GM23338 (cell line): ENCODE measurements around the gene CSTPP1. TPM values are rescaled to one million over a fixed set of nuclear protein-coding genes. Genes with fewer than 3 reads are reported as not detected.

Source experiments
- ATAC-seq: fragments of 200-7000 bp; cut with Tn5 transposase; 3 replicates; pipeline ENCODE4 v1.9.1; 2020
- DNase-seq: peaks from one replicate; pipeline ENCODE4 v3.0.0-alpha.2; 2015; ENCODE audit warnings: low spot score
- H2AFZ ChIP-seq: fragments of 200-600 bp; sonication (generic); 2 replicates; pipeline ENCODE4 v1.8.0; 2016; ENCODE audit warnings: antibody characterized with exemption, mild to moderate bottlenecking, moderate library complexity
- H3F3A ChIP-seq: fragments of 200-600 bp; sonication (generic); replicated peaks from 2 replicates; pipeline ENCODE4 v1.8.0; 2017; ENCODE audit warnings: antibody characterized with exemption, mixed run types, low read depth
- H3K27ac ChIP-seq: fragments of 200-600 bp; sonication (generic); 2 replicates; pipeline ENCODE4 v1.6.1; 2016; ENCODE audit warnings: low read depth
- H3K27me3 ChIP-seq: fragments of 200-600 bp; sonication (generic); 2 replicates; pipeline ENCODE4 v1.8.0; 2016; ENCODE audit warnings: mild to moderate bottlenecking, mixed run types, moderate library complexity; ENCODE audit not compliant: insufficient read depth
- H3K36me3 ChIP-seq: fragments of 200-600 bp; sonication (generic); 2 replicates; pipeline ENCODE4 v1.8.0; 2016; ENCODE audit warnings: mild to moderate bottlenecking; ENCODE audit not compliant: insufficient read depth
- H3K4me1 ChIP-seq: fragments of 200-600 bp; sonication (generic); 2 replicates; pipeline ENCODE4 v1.8.0; 2016; ENCODE audit warnings: mild to moderate bottlenecking, moderate library complexity; ENCODE audit not compliant: insufficient read depth
- H3K4me2 ChIP-seq: fragments of 200-600 bp; sonication (generic); 2 replicates; pipeline ENCODE4 v1.7.1; 2017; ENCODE audit warnings: mixed run types
- H3K4me3 ChIP-seq: fragments of 200-600 bp; sonication (generic); 2 replicates; pipeline ENCODE4 v1.6.1; 2016; ENCODE audit warnings: mixed run types
- H3K79me2 ChIP-seq: fragments of 200-600 bp; sonication (generic); replicated peaks from 2 replicates; pipeline ENCODE4 v1.8.0; 2017; ENCODE audit warnings: mild to moderate bottlenecking; ENCODE audit not compliant: insufficient read depth
- H3K9me2 ChIP-seq: fragments of 200-600 bp; sonication (generic); 2 replicates; pipeline ENCODE4 v1.8.0; 2017; ENCODE audit not compliant: insufficient read depth
- H4K20me1 ChIP-seq: fragments of 200-600 bp; sonication (generic); replicated peaks from 2 replicates; pipeline ENCODE4 v1.8.0; 2017; ENCODE audit warnings: mild to moderate bottlenecking; ENCODE audit not compliant: insufficient read depth
- H3K27ac Mint-ChIP-seq: 2 replicates; pipeline ENCODE4 v1.8.0; 2020; ENCODE audit warnings: inconsistent platforms, mild to moderate bottlenecking, moderate library complexity, mixed read lengths
- H3K27me3 Mint-ChIP-seq: 3 replicates; pipeline ENCODE4 v1.8.0; 2022; ENCODE audit warnings: low read depth, mild to moderate bottlenecking, moderate library complexity, mixed read lengths, inconsistent platforms; ENCODE audit not compliant: insufficient read depth, poor library complexity
- H3K36me3 Mint-ChIP-seq: 3 replicates; pipeline ENCODE4 v1.8.0; 2021; ENCODE audit warnings: low read depth, mild to moderate bottlenecking, inconsistent platforms, moderate library complexity, mixed read lengths
- H3K4me1 Mint-ChIP-seq: 3 replicates; pipeline ENCODE4 v1.8.0; 2020; ENCODE audit warnings: mild to moderate bottlenecking, inconsistent platforms, mixed read lengths
- H3K4me3 Mint-ChIP-seq: 3 replicates; pipeline ENCODE4 v1.8.0; 2021; ENCODE audit warnings: moderate library complexity, mild to moderate bottlenecking, inconsistent platforms, mixed read lengths
- H3K9me3 Mint-ChIP-seq: 3 replicates; pipeline ENCODE4 v1.8.0; 2020; ENCODE audit warnings: moderate library complexity, mild to moderate bottlenecking, inconsistent platforms, mixed read lengths
- CTCF ChIP-seq, 2 experiments: fragments of 200-600 bp in 1 of 2; sonication (generic) in 1 of 2; conservative IDR thresholded peaks; 2 replicates each; pipeline versions ENCODE4 v1.5.1 to v1.6.1; 2016 to 2017; ENCODE audit warnings: antibody characterized with exemption in 2 of 2, low read depth in 2 of 2, mild to moderate bottlenecking in 2 of 2, moderate library complexity in 1 of 2
- EZH2 ChIP-seq: fragments of 200-600 bp; sonication (generic); IDR thresholded peaks from one replicate; pipeline ENCODE4 v1.8.0; 2017; ENCODE audit warnings: antibody characterized with exemption, mild to moderate bottlenecking, low read depth; ENCODE audit not compliant: unreplicated experiment
- JUNB ChIP-seq: IDR thresholded peaks from one replicate; pipeline ENCODE4 v1.6.1; 2016; ENCODE audit warnings: antibody characterized with exemption; ENCODE audit not compliant: unreplicated experiment
- POLR2AphosphoS5 ChIP-seq: IDR thresholded peaks from 2 replicates; pipeline ENCODE4 v1.6.1; 2016; ENCODE audit warnings: antibody characterized with exemption, low read depth
- ZNF331 ChIP-seq: fragments of 250-450 bp; sonication (Bioruptor Pico); IDR thresholded peaks from 2 replicates; pipeline ENCODE4 v1.5.0; 2020; ENCODE audit warnings: low read depth, mild to moderate bottlenecking, moderate library complexity
- polyA plus RNA-seq: library from polyadenylated mRNA; unstranded; fragments of >200 nt; fragmentation: Nextera tagmentation; extraction: Ambion mirVana; gene quantifications from 2 replicates; pipeline ENCODE4 v1.2.1, GENCODE V29; 2016
- total RNA-seq: library from RNA; depleted of rRNA; stranded (reverse); fragments of >200 nt; shearing (Covaris generic); gene quantifications from 2 replicates; pipeline ENCODE4 v1.2.3, GENCODE V29; 2014
- TF ChIP-seq, protein P1 (sequence below): fragments of 250-450 bp; sonication (Bioruptor Pico); IDR thresholded peaks from 2 replicates; pipeline ENCODE4 v1.5.0; 2020; ENCODE audit warnings: mild to moderate bottlenecking, moderate library complexity

The CSTPP1 gene
- total and polyA plus RNA-seq, 2 experiments from 2014 or later: 23.5 to 42.6 TPM

DNA sequence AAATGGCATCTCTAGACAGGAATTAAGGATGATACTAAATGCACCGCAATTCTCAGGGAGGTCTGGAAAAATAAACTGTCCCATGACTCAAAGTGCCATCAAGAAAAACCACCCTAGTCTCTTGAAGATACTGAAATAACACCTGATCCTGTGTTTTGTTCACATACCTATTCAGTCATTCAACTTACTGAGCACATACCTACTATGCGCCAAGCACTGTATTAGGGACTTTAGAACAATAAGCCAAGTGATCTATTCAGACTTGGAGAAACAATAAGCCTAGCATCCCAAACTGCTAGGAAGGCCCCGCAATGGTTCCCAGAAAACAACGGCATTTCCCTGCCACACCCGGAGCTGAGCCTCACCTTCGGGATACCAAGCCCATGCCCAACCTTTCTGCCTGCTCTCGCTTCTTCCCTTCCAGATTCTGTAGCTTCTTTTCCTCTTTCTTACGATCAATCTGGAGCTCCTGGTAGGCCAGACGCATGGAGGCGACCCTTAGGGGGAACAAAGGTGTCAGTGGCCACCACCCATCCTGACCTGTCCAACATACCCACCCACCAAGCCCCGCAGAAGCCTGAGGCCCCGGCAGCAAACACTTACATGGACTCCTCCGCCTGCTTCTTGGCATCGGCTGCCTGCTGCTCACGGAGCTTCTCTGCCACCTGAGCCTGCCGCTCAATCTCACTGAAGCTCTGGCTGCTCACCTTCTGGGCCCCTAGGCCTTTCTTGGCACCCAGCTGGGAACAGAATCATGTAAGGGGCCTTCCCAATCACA lies 234.7 kb downstream of the CSTPP1 start (continued):
- TF ChIP-seq, protein P1, sequence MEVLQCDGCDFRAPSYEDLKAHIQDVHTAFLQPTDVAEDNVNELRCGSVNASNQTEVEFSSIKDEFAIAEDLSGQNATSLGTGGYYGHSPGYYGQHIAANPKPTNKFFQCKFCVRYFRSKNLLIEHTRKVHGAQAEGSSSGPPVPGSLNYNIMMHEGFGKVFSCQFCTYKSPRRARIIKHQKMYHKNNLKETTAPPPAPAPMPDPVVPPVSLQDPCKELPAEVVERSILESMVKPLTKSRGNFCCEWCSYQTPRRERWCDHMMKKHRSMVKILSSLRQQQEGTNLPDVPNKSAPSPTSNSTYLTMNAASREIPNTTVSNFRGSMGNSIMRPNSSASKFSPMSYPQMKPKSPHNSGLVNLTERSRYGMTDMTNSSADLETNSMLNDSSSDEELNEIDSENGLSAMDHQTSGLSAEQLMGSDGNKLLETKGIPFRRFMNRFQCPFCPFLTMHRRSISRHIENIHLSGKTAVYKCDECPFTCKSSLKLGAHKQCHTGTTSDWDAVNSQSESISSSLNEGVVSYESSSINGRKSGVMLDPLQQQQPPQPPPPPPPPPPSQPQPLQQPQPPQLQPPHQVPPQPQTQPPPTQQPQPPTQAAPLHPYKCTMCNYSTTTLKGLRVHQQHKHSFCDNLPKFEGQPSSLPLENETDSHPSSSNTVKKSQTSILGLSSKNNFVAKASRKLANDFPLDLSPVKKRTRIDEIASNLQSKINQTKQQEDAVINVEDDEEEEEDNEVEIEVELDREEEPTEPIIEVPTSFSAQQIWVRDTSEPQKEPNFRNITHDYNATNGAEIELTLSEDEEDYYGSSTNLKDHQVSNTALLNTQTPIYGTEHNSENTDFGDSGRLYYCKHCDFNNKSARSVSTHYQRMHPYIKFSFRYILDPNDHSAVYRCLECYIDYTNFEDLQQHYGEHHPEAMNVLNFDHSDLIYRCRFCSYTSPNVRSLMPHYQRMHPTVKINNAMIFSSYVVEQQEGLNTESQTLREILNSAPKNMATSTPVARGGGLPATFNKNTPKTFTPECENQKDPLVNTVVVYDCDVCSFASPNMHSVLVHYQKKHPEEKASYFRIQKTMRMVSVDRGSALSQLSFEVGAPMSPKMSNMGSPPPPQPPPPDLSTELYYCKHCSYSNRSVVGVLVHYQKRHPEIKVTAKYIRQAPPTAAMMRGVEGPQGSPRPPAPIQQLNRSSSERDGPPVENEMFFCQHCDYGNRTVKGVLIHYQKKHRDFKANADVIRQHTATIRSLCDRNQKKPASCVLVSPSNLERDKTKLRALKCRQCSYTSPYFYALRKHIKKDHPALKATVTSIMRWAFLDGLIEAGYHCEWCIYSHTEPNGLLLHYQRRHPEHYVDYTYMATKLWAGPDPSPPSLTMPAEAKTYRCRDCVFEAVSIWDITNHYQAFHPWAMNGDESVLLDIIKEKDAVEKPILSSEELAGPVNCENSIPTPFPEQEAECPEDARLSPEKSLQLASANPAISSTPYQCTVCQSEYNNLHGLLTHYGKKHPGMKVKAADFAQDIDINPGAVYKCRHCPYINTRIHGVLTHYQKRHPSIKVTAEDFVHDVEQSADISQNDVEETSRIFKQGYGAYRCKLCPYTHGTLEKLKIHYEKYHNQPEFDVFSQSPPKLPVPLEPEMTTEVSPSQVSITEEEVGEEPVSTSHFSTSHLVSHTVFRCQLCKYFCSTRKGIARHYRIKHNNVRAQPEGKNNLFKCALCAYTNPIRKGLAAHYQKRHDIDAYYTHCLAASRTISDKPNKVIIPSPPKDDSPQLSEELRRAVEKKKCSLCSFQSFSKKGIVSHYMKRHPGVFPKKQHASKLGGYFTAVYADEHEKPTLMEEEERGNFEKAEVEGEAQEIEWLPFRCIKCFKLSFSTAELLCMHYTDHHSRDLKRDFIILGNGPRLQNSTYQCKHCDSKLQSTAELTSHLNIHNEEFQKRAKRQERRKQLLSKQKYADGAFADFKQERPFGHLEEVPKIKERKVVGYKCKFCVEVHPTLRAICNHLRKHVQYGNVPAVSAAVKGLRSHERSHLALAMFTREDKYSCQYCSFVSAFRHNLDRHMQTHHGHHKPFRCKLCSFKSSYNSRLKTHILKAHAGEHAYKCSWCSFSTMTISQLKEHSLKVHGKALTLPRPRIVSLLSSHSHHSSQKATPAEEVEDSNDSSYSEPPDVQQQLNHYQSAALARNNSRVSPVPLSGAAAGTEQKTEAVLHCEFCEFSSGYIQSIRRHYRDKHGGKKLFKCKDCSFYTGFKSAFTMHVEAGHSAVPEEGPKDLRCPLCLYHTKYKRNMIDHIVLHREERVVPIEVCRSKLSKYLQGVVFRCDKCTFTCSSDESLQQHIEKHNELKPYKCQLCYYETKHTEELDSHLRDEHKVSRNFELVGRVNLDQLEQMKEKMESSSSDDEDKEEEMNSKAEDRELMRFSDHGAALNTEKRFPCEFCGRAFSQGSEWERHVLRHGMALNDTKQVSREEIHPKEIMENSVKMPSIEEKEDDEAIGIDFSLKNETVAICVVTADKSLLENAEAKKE (CRISPR knock-in tag): no peak
- TF ChIP-seq ZNF331 (CRISPR knock-in tag): no peak

- no peak overlapping the region for H3K27ac Mint-ChIP-seq
- no peak for DNase-seq
- Histone ChIP-seq H3K36me3 (peaks cover 37% of the 10 kb centered on the region), H4K20me1 (peaks cover 26% of the 10 kb centered on the region), H2AFZ (no peak overlapping the region), H3K4me1 (peaks cover 5% of the 10 kb centered on the region; the same call in 1 of the 2 replicates), H3K4me3 (no peak overlapping the region), H3F3A (0 out of 2 replicates have a peak, but pooled peaks cover 6% of the 10 kb centered on the region), H3K27me3 (no peaks in the 10 kb centered on the region), H3K4me2 (no peak overlapping the region), H3K27ac (no peak overlapping the region), H3K79me2 (peaks cover 60% of the 10 kb centered on the region), H3K9me2 (no peaks in the 10 kb centered on the region)
- H3K27me3 Mint-ChIP-seq: peaks cover 14% of the 10 kb centered on the region
- TF ChIP-seq ZNF331 (CRISPR knock-in tag) (no peak), CTCF (conservative IDR thresholded peaks at IDR 0.05; ENCODE audit: low read depth in 2 of 2) (no peak), POLR2AphosphoS5 (no peak), EZH2 (no peak), JUNB (no peak)
- H3K36me3 Mint-ChIP-seq: peaks cover 63% of the 10 kb centered on the region
- no peak for ATAC-seq
- H3K4me3 Mint-ChIP-seq: no peak overlapping the region
- peaks cover 8% of the 10 kb centered on the region for H3K4me1 Mint-ChIP-seq
- no peaks in the 10 kb centered on the region for H3K9me3 Mint-ChIP-seq
Measured at GRCh38 chr11:47171856-47172255, 235.3 kb downstream of the CSTPP1 start.
